NCI-H128 (cell line): ENCODE results near the gene RNF186.
"Not testable (repeated sequence)": the region's sequence is repeated elsewhere in the genome, so short reads cannot be mapped to it uniquely, and the experiment has no call there.

Source experiments
- DNase-seq: peaks from one replicate; lab custom pipeline; 2025; ENCODE audit not compliant: unreplicated experiment; lab: John Stamatoyannopoulos, UW

Gene RNF186

GRCh38 chr1:19797827-19798226, 17.3 kb downstream of the RNF186 start:
- DNase-seq = no peak

- DNase-seq = no peak
These were observed 20.5 kb downstream of the RNF186 start for GRCh38 chr1:19794583-19794982.

- no peak for DNase-seq
These were observed 21.6 kb downstream of the RNF186 start for GRCh38 chr1:19793360-19794046.

- no peak for DNase-seq
These were observed 22.7 kb downstream of the RNF186 start for GRCh38 chr1:19792237-19793002.

GRCh38 chr1:19790061-19790975, 24.8 kb downstream of the RNF186 start:
- not testable (repeated sequence) for DNase-seq

- no peak for DNase-seq
These were observed 28.1 kb downstream of the RNF186 start for GRCh38 chr1:19786988-19787423.

- no peak for DNase-seq
These were observed 29.4 kb downstream of the RNF186 start for GRCh38 chr1:19785660-19786059.

GRCh38 chr1:19780267-19780877, 34.7 kb downstream of the RNF186 start:
- no peak for DNase-seq

GRCh38 chr1:19776933-19777332, 38.1 kb downstream of the RNF186 start:
- DNase-seq = no peak

- DNase-seq = no peak
These were observed 38.8 kb downstream of the RNF186 start for GRCh38 chr1:19776287-19776686.

GRCh38 chr1:19775831-19776230, 39.3 kb downstream of the RNF186 start:
- no peak for DNase-seq

GRCh38 chr1:19775317-19775716, 39.8 kb downstream of the RNF186 start:
- no peak for DNase-seq

GRCh38 chr1:19774180-19774785, 40.8 kb downstream of the RNF186 start:
- DNase-seq = no peak

GRCh38 chr1:19773485-19773884, 41.6 kb downstream of the RNF186 start:
- no peak for DNase-seq

- no peak for DNase-seq
These were observed 43.0 kb downstream of the RNF186 start for GRCh38 chr1:19772053-19772452.

GRCh38 chr1:19771350-19771749, 43.7 kb downstream of the RNF186 start:
- DNase-seq = no peak

- no peak for DNase-seq
These were observed 44.5 kb downstream of the RNF186 start for GRCh38 chr1:19770436-19771190.

GRCh38 chr1:19769211-19769932, 45.7 kb downstream of the RNF186 start:
- no peak for DNase-seq
